RWPE1 (cell line): ENCODE data around the gene FBXW7.

Experiments used
- CTCF ChIA-PET: fragments of 350-600 bp; sonication (Branson Sonifier 250); formaldehyde crosslinking; extraction: SDS; loops from one replicate; lab custom pipeline; 2021; lab: Yijun Ruan, JAX
- POLR2A ChIA-PET: fragments of 400-600 bp; formaldehyde crosslinking; extraction: SDS; loops from one replicate; lab custom pipeline; 2020; ENCODE audit warnings: antibody characterized with exemption; ENCODE audit not compliant: low non-redundant PET; lab: Yijun Ruan, JAX
- DNase-seq: peaks from one replicate; pipeline ENCODE4 v3.0.0; 2012; ENCODE audit warnings: low spot score
- H3K27ac ChIP-seq: fragments of 450-650 bp; 2 replicates; pipeline ENCODE4 v1.5.1; 2017
- CTCF ChIP-seq: fragments of 450-650 bp; conservative IDR thresholded peaks from 2 replicates; pipeline ENCODE4 v1.5.1; 2017; ENCODE audit warnings: low read depth, mild to moderate bottlenecking

The FBXW7 gene

GRCh38 chr4:152301381-152301780 lies 234.5 kb downstream of the FBXW7 start:
- no peak for TF ChIP-seq CTCF
- DNase-seq: no peak
- no peak overlapping the region for H3K27ac ChIP-seq
- ChIA-PET POLR2A (no interaction called here), CTCF (no interaction called here)

DNA sequence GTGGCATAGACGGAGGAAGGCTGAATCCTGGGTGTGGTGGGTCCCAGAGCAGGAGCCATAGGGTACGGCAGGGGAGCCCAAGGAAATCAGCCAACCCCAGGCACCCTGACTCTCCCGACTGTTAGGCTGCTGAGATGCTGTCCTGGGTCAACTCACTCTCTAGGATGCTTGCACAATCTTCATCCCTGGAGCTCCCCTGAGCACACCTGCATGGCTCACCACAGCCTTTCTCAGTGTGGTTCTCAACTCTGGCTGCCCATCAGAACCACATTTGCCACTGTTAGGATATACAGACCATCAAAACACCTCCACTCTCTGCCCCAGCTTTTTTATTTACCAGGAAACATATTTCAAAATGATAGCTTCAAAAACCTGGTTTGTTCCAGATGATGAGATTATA lies 236.3 kb downstream of the FBXW7 start:
- POLR2A ChIA-PET: no interaction called here
- TF ChIP-seq CTCF: no peak

DNA sequence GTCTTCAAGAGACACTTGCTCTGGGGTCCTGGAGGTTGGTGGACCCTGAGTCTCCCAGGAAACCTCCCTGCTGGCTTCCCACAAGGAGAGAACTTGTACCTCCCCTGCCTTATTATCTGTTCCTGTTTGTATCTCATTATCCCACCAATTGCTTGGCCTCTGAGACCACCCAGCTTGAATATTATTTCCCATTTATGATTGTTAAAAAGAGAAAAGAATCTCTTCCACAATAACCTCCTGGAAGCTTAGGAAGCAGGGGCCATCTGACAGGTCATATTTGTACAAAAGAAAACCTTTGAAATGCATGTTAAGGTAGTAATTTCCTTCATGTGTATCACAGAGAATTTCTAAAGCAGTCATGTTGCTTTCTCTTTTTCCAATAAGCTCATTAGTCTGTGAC lies 239.5 kb downstream of the FBXW7 start:
- no peak for DNase-seq
- ChIA-PET POLR2A (no interaction called here), CTCF (no interaction called here)
- no peak for TF ChIP-seq CTCF
- no peak overlapping the region for H3K27ac ChIP-seq

More for the DNA sequence above, 236.3 kb downstream of the FBXW7 start:
- CTCF ChIA-PET: interaction anchor here (0.7 kb wide), 1 partner anchor 90 kb away, joined by 3 read pairs; no protein-coding TSS in a partner anchor
- H3K27ac ChIP-seq: no peak overlapping the region
- no peak for DNase-seq

DNA sequence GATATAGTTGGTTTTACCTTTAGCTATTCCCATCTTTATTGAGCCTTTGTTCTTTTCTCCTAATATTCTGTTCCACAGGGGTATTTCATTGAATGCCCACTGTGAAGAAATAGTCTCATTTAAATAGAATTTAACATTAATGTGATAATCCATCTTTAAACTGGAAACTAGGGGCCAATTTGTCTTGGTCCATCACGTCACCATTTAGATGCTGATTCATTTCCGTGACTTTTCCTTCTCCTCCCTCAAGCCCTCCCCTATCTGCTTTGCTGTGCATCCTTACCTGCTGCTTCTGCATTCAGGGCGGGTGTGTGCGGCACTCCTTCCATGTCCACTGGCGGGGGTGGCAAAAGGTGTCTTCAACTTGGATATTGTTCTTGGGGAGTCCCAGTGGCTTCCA lies 241.1 kb downstream of the FBXW7 start:
- ChIA-PET POLR2A (no interaction called here), CTCF (no interaction called here)
- no peak overlapping the region for H3K27ac ChIP-seq
- no peak for DNase-seq
- TF ChIP-seq CTCF: no peak

DNA sequence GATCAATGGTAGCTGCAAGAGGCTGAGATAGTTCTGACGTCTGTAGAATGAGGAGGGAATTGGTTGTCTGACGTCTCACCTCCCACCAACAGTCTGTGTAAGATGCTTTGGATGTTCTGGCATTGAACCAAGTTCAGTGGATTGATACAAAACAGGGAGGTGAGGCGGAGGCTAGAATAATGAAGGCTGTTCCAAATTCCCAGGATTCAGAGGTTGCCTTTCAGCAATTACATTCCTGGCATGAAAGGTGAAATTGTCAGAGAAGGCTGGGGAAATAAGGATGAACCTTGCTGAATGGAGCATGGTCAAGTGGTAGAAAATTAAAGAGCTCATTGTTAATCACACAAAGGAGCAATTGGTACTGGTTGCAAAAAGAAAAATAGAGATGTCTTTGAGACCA lies 241.6 kb downstream of the FBXW7 start:
- no peak for TF ChIP-seq CTCF
- POLR2A ChIA-PET: no interaction called here
- CTCF ChIA-PET: no interaction called here
- DNase-seq: no peak
- H3K27ac ChIP-seq: no peak overlapping the region

DNA sequence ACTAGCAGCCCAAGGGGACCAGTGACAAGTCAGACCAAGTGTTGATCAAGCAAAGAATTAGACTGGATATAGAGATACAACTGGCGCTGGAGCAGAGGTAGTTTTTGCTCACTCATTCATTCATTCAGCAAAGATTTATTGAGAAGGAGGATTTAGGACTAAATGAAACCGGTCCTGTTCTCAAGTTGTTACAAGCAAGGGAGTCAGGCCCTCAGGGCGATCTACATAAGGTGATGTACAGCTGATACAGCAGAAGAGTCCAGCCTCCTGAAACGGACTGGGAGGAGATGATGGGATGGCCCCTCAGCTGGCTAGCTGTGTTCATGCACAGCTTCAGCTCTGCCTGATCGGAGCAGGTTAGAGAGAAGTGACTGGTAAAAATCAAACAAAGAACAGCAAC lies 242.4 kb downstream of the FBXW7 start:
- H3K27ac ChIP-seq: no peak overlapping the region
- CTCF ChIA-PET: interaction anchor here (0.6 kb wide), 1 partner anchor 473 kb away, joined by 3 read pairs; no protein-coding TSS in a partner anchor
- no peak for DNase-seq
- TF ChIP-seq CTCF: no peak
- POLR2A ChIA-PET: no interaction called here

DNA sequence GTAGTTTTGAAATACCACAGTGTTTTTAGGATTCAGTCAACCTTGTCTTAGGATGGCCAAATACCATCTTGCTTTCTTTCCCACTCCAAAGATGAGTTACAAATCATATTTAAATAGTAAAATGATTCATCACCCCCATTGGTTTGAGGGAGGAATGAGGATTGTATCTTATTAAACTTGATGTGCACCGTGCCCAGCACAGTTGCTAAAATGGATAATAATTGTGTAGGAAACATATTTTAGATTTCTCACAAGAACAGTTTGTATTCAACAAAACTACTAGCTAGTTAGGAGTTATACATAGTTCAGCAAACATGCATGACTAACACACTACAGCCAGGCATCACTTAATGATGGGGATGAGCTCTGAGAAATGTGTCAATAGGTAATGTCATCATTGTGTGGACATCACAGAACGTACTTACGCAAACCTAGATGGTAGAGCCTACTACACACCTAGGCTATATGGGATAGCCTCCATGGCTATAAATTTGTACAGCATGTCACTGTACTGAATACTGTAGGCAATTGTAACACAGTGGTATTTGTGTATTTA lies 245.4 kb downstream of the FBXW7 start:
- ChIA-PET POLR2A (no interaction called here), CTCF (no interaction called here)
- no peak overlapping the region for H3K27ac ChIP-seq
- no peak for TF ChIP-seq CTCF
- no peak for DNase-seq
